Endothelial cell of hepatic sinusoid (primary cell): ENCODE data around the gene SSTR5.

Experiments
- in situ Hi-C: cut with HindIII; loops from 2 replicates; pipeline ENCODE4 v1.10.0; 2017; ENCODE audit warnings: low sequenced_read_pairs

SSTR5 gene

DNA sequence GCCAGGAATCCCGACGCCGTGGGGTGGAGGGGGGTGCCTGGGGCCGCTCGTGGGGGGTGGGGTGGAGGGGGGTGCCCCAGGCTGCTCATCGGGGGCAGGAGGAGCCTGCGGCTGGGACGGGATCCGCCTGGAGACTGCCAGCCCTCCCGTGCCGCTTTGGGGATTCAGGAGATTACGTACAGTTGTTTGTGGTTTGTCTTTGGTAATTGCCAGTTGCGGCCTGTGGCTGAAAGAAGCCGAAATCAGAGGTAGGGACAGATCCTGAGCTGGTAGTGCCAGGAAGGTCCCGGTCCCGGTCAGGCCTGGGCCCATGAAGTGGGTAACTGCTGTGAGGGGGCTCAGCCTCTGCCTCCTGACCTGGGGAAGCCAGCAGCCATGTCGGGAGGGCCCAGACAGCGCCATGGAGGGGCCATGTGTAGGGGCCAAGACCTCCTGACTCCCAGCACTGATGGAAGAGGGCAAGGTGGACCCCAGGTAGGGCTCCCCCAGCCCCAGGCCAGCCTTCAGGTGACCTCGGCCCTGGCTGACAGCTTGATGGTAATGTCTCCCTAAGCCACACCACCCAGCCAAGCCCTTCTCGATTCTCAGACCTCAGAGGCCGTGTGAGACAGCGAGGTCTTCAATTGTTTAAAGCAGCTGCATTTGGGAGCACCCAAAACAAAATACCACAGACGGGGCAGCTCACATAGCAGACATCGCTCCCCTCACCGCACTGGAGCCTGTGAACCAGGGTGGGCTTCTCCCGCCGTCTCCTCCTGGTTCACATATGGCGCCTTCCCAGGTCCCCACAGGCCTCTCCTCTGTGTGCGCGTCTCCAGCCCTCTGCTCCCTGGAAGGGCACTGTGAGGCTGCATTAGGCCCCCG lies 34.9 kb upstream of the SSTR5 start:
- in situ Hi-C loops = loop anchor here (5.0 to 10.0 kb wide), 2 partner anchors 60 to 107 kb away; no protein-coding TSS in a partner anchor

DNA sequence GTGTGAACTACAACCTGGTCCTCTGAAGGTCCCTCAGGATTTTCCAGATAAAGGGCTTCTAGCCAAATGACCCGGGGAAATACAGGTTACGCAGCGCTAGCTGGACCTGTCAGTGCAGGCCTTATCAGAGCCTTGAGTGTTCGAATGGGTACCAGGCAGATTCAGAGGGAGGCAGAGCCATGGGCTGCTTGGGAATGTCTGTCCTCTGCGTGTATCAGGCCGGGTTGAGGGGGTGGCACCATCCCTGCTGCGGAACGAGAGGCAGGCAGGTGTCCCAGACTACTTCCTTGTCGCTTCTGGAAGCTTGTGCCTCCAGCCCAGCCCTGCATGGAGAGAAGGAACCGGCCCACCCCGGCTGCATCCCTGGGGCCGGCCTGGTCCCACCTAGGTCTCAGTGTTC lies 33.6 kb upstream of the SSTR5 start:
- in situ Hi-C loops = loop anchor here (5.0 to 10.0 kb wide), 2 partner anchors 62 to 106 kb away; no protein-coding TSS in a partner anchor

DNA sequence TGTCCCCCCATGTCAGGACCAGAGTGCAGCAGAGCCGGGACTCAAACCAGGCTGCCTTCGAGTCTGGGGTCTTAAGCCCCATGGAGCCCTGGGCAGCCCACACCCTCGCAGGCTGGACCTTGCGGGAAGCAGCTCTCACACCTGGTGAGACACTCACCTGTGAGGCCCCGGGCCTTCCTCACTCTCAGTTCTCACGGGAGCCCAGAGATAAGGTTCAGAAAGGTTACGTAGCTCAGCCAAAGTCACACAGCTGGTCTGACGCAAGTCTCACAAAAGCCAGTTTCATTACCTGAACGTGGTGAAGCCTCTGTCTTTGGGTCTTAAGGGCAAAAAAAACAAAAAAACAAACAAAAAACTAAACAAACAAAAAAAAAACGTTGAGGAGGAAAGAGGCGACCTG lies 32.8 kb upstream of the SSTR5 start:
- in situ Hi-C loops = loop anchor here (5.0 to 10.0 kb wide), 2 partner anchors 62 to 105 kb away; no protein-coding TSS in a partner anchor

- in situ Hi-C loops = no loop called here
Measured at GRCh38 chr16:1040346-1040745, 32.2 kb upstream of the SSTR5 start.

- in situ Hi-C loops = no loop called here
Measured at GRCh38 chr16:1042049-1042744, 30.4 kb upstream of the SSTR5 start.

- in situ Hi-C loops = no loop called here
Measured at GRCh38 chr16:1042866-1043265, 29.7 kb upstream of the SSTR5 start.

DNA sequence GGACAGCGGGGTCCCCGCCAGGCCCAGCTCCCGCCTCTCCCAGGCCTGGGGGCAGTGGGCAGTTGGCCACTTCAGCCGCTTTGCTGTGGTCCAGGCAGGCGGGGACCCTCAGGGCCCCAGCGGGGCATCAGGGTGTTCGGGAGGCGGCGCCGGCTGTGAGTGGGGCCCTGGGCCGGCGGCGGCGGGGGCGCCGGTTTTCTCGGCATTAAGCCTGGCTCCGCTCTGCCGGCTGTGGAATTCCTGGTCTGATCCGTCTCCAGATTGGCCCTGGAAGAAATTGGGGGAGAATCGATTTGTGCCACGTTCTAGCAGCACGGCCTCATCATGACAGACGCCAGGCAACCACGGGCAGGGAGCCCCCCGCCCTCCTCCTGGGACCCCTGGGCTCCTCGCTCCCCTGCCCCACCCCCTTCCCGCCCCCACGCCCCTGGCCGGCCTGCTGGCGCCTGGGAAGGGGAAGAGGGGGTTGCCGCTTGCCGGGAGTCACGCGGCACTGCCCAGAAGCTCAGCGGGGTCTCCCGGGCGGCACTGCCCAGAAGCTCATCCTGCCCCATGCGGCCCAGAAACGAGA lies 28.6 kb upstream of the SSTR5 start:
- in situ Hi-C loops = no loop called here

DNA sequence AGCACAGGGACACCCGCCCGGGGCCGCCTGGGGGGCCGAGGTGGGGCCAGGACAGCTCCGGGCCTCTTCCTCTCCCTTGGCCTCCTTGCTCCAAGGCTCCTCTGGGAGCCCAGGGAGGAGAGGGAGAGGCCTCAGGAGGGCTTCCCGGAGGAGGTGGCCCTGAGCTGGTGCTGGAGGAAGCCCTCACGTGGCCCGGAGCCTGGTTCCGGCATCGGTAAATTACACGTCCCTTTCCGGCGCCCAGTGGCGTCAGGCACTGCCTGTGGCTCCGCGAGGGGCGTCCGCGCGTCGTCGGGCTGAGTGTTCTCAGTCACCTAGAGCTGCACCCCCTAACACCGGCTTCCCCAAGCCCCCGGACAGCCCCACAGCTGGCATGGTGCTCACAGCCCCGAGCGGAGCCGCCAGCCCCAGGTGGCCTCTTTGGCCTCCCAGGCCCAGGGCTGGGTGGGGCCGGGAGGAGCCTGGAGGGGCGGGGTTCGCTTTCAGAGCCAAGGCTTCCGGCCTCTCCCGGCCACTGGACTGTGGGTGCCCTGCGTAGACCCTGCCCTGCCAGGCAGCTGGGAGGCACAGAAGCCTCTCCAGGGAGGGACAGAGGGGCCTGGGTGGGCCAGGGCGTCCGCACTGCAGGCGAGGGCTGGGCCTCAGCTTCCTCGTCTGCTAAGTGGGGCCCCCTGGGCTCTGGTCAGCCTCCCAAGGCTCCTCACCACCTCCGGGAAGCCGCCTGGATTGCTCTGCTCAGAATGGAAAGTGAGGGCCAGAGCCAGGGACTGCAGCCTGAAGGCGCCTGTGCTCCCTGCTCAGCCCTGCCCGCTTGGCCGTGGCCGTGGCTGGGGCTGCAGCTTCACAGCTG lies 27.9 kb upstream of the SSTR5 start:
- in situ Hi-C loops = no loop called here

DNA sequence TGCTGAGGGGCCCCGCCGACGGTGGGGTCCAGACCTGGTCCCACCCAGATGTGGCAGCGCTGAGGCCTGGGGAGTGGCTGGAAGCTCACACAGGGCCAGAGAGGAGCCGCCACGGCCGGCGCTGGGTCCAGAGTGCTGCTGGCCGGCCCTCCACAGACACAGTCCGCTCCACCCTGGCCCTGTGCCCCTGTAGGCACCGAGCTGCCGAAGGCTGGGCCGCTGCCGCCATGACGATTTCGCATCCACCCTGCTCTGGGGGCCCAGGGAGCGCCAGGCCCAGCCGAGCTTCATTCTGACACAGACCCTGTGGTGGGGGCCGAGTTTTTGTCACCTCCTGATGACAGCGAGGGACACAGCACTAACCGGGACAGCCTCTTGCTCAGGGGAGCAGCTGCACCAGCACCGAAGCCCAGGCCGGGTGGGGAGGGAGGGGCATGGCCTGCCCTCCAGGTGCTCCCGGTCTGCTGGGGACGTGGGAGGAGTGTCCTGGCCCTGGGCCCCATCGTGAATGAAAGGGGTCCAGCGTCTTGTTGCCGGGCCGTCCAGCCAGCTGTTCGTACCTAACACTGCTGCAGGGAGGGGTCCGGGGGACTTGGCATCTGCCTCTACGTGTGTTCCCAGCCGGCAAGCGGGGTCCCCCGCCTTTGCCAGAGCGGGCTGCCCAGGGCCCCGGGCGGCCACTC lies 27.1 kb upstream of the SSTR5 start:
- in situ Hi-C loops = no loop called here

DNA sequence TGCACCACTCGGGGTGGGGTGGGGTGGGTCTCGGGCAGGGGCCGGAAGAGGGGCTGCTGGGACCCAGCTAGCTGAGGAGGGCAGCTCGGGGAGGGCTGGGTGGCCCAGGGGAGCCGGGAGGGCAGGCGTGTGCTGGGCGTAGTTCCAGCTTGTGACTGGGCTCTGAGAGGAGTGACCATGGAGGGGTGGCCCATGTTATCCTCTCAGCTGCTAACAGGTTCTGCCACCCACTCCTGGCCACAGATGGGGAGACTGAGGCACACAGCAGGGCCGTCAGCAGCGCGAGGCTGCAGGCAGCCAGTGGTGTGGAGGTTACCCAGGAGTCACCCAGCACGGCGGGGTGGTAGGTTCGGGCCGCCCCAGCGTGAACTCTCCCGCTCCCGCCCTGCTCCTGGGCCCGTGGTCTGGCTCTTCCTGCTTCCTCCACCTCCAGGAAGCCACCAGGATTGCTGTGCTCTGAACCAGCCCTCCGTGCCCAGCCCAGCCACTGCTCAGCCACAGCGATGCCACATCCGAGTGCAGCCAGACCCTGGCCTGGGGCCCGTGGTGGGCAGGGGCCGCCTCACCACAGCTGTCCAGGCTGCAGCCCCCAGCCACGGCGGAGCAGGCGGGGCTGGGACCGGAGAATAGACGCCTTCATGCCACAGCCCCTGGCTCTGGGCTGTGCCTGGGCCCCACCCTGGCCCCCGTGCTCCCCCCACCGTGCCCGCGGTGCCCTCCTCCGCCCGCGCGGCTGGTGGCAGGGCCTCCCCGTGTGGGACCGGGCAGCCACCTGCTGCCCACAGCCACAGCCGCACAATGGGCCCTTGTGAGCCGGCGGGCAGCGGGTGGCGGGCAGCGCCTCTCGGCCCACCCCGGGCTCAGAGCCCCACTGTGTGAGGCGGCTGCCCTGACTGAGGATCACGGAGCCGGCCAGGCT lies 26.3 kb upstream of the SSTR5 start:
- in situ Hi-C loops = no loop called here

DNA sequence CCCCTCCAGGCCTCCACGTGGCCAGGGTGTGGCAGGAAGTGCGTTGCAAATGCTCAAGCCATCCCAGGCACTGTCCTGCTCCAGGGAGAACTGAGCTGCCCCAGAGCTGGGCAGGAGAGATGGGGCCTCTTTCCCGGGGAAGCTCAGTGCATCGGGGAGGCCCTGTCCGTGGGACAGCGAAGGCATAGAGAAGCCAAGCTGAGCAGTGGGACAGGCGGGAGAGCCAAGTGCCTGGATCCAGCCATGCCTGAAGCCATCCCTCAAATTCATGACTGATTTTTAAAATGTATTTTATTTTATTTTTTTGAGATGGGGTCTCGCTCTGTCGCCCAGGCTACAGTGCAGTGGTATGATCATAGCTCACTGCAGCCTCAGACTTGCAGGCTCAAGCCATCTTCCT lies 25.4 kb upstream of the SSTR5 start:
- in situ Hi-C loops = no loop called here

GRCh38 chr16:1047801-1048200 lies 24.7 kb upstream of the SSTR5 start:
- in situ Hi-C loops = no loop called here

DNA sequence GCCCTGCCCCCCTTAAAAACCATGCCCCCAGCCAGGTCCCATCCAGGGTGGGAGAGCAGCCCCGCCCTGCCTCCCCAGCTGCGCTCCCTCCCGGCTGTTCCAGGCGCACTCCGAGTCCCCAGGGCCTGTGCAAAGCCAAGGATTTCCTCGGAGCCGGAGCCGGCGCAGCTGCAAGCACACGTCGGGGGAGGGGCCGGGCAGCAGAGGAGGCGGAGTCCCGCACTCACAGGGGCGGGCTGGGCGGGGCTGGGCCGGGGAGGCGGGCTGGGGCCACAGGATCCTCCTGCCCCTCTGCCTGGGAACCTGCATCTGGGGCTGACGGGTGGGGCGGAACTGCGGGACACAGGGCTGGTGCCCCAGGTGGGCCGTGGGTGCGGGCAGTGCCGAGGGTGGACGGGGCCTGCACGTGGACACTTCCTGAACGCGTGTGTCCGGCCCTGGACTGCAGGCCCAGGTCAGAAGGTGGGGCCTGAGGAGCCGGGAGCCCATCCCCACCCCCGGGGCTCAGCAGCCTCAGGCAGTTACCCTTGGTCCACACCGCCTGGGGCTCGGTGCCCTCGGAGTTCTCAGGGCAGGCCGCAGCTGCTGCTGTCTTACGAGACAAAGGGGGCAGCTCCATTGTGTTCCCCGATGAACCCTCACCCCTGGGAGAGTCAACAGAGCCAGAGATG lies 24.0 kb upstream of the SSTR5 start:
- in situ Hi-C loops = no loop called here

DNA sequence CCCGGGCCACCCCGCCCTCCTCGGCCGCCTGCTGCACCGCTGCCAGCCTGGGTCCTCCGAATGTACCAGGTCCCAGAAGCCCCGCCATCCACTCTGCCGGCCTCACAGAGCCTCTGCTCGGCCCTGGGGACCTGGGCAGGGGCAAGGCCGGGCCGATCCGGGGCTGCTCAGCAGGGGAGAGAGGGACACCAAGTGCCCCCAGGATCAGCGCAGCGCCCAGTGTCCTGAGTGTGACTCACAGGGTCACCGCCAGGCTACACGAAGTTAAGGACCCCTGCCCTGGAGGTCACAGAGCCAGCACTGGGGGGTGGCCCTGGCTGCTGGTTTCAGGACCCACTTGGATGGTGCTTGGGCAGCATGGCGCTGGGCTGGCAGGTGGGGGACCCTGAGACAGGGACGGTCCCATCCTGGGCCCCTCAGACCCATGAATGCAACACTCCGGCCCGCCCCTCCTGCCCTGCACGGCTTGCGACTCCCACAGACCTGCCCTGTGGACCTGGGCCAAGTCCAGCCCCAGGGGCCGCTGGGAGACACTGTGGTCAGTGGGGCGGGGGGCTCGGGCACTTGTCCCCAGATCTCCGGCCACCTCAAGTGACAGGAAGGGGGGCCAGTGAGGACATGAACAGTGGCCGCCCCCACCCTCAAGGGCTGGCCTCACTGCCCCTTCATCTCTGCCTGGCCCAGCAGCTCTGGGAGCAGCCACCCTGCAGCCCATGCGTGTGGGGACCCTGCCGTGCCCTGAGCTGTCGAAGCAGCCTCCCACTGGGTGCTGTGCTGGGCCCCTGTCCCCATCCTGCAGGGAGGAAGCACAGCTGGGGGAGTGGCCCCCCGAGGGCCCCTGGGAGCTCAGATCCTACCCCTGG lies 23.2 kb upstream of the SSTR5 start:
- in situ Hi-C loops = no loop called here

DNA sequence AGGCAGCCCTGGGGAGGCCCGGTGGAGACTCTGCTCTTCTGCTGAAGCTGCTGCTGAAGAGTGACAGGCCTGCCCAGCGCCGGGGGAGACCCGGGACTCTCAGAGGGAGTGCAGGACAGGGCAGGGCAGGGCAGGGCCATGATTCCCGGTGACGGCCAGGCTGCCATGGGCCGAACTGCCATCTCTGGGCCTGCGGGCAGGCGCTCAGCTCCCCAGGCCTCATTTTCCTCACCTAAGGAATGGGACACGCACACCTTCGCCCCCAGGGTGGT lies 22.6 kb upstream of the SSTR5 start:
- in situ Hi-C loops = no loop called here

GRCh38 chr16:1050516-1050915 lies 22.0 kb upstream of the SSTR5 start:
- in situ Hi-C loops = no loop called here

GRCh38 chr16:1050921-1051320 lies 21.6 kb upstream of the SSTR5 start:
- in situ Hi-C loops = no loop called here

- in situ Hi-C loops = no loop called here
Measured at GRCh38 chr16:1051446-1051845, 21.1 kb upstream of the SSTR5 start.
